Measurements from ENCODE around the gene ASB4.
"Not testable (repeated sequence)": the region's sequence is repeated elsewhere in the genome, so short reads cannot be mapped to it uniquely, and the experiment has no call there.

ASB4 gene

DNA sequence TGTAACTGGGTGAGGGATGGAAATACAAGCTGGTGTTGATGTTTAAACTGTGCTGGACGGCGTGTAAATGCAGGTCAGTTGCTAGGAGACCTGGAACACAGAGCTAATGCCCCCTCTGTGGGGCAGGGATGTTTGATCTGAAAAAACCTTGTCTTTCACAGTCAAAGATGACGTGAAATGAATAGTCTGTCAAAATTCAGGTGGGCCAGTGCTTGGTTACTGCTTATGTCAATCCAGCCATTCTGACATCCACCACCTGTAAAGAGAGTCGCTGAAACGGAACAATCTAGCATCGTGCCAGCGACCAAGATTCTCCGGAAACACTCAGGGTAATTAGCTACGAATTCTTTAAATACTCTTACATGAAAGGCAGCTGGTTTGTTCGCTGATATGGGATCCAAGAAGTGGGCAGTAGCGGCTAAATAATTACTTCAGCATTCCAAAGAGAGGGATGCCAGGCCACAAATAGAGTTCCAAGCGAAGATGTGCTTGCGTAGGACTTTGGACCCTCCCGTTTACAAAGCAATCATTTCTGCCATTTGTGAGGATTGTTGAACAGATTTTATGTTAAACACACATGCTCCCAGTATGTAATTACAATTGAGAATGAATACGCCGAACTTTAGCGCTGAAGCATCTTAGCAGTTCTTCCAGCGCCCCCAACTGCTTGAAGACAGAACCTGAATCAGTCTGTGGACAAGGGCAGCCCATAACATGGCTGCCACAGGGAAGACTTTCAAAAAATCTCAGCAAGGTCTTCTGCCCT is 7.3 kb upstream of the ASB4 start:
- no peak for DNase-seq (ENCODE audit: low read depth in 2 of 2)

DNA sequence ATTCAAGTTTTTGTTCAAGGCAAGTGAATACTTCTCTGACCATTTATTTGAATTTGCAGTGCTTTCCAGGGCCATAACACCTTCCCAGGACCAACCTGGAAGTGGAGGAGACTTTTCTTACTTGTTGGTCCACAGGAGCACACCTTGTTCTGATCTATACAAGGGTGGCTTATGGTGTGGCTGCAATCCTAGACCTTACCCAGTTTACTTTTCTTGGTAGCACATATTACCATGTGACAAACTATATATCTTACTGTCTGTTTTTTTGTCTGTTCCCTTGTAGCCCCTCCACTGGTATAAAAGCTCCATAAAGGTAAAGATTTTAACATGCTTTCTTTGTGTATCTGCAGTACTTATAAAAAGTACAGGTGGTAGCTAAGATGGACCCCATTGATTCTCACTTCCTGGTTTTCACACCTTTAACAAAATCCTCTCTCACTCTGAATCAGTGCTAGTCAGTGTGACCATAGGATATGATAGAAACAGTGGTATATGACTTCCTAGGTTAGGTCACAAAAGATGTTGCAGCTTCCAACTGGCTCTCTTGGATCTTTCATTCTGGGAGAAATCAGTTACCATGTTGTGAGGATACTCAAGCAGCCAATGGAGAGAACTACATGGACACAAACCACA is 5.6 kb upstream of the ASB4 start:
- no peak for DNase-seq (ENCODE audit: low read depth in 2 of 2)

DNA sequence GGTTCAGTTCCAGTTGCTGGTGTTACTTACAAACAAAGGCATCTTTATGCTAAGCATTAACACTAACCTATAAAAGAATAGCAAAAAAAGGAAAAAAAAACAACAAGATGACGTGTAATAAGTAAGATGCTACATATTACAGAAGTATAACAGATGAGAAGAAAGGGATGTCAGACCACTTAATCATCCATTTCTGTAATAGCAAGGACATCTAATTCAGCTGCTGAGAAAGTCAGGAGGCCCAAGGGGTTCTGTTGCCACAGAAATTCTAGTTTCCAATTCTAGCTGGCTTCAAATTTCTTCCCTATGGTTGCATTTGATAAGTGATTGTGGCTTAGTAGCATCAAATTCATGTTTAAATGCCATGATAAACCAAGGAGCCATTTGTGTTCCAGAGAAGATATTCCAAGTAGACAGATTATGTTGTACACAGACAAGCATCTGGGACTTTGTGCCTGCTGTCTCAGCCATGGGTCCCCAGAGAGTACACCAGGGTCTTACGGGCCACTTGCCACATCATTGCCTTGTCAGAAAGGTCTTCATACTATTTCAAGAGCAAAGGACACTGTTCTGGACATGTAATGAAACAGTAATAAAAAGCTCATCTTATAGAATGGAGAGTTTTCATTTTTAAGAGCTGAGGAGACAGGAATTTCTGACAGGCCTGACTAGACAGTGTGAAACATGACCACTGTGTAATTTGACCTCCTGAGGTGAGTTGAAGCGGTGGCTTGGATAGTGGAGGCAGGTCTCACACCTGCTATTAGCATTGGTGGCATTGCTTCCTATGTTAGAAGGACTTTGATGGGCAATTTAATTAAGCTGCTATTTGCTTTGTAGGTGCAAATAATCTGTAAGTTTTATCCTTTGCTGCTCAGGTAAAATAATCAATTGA is 4.2 kb upstream of the ASB4 start:
- no peak for DNase-seq (ENCODE audit: low read depth in 2 of 2)

DNA sequence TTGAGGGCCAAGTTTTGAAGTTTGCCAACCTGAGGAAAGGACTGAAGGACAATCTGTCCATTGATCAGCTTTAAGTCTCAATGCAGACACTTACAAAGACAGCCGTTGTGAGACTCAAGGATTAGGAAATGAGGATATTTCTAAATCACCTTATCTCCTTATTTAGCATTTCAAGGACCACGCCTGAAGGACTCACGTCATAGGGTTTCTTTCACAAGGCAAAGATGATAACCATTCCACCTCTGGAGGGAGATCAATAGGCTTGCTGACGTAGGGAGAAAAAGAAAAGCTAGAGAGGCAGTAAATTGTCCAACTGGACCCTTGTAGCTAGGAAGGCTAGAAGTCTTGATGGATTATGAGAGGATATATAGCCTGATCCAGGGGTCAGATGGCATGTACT is 3.3 kb upstream of the ASB4 start:
- no peak for DNase-seq (ENCODE audit: low read depth in 2 of 2)

DNA sequence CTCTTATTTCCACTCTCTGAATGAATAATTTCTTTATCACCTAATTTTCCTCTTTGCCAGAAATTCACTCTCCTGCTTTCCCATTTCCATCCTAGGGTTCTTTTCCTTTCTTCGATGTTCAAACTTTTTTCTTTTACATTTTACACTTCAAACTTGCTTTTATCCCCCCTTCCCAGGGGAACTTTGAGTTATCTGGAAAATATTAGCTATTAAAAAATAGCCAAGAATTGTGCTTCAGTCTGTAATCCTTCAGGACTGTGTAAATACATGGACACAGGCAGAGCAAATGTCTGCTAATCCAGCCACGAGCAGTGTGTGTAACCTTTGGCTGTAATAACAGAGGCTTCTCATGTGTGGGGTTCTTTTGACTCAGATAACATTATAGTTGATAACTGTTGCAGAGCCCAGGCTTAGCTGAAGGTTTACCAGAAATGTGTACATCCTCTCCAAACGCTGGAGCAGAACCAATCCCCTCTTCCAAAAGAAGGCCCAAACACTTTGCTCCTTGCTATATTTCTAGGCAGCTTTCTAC is 4.6 kb downstream of the ASB4 start:
- no peak for DNase-seq (ENCODE audit: low read depth in 2 of 2)

DNA sequence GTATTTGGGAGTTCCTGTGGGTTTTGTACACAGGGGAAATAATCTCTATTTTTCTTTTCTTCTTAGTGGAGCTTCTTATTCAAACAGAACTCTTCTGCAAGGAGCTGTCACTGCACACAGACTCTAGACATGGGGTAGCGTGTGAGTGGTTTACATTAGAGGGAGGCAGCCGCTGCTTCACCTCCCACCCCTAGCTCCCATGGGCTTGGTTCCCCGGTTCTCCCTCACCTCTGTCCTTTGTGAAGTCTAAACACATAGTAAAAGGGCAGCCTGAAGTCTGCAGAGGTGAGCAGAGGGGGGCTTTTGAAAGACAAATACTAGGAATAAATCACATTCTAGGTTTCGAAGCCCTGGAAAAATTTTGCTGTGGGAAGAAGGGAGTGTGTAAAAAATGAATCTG is 5.5 kb downstream of the ASB4 start:
- no peak for DNase-seq (ENCODE audit: low read depth in 2 of 2)

DNA sequence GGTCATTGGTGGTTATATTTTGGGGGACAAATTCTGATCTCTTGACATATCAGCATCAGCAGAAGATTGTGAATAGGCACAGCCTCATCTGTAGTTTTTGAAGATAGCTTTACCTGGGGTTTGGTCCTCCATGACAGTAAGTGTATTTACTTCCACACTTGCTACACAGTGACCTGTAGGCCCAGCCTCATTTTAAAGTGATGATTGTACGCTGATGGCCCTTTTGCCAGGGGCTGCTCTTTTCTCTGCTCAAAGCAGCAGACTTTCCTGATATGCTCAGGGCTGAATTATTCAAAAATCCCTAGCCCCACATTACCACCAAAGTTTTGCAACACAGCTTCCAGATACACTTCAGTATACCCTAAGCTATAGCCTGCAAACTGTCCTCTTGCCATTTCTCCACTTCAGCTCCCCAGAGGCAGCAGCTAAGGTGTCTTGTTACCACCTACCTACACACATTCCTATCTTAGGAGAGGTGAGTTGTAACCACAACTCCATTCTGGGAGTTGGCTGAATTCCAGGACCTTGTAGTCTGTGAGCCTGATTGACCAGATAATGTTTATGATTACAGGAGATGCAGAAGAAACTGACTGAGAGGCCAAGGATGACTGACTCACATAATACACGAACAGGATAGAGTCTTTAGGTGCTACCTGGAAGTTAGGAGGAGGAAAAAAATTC is 6.0 kb downstream of the ASB4 start:
- no peak for DNase-seq (ENCODE audit: low read depth in 2 of 2)

DNA sequence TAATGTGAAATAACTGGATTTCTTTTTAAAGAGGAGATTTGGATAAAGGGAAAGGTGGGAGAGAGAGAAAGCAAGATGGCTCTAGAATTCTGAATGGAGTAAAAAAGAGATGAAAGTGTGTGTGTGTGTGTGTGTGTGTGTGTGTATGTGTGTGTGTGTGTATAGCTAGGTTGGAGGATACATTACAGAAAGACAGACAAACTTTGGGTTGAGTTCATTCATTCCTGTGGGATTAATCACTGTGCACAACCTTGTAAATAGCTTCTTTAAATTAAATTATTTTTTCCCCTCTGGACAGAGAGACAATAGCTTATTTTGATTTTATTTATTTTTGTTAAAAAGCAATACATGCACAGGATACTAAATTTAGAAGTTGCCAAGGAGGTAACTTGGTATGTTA is 7.5 kb downstream of the ASB4 start:
- DNase-seq (ENCODE audit: low read depth in 2 of 2) = no peak

DNA sequence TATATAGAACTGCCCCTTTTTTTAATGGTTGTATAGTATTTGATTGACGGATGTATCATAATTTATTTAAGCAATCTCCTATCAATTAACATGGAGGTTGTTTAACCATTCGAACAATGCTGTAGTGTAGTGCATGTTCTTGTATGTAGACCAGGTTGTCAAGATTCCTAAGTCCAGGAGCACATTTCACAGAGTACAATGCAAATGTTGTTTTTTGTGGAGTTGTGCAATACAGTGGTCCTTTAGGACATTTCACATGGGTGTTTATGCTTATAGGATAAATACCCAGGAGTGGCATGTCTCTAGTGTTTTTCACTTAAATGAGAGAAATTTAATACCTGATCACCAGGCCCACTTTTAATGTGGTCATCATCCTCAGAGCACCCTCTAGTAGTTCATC is 8.1 kb downstream of the ASB4 start:
- DNase-seq (ENCODE audit: low read depth in 2 of 2) = no peak

DNA sequence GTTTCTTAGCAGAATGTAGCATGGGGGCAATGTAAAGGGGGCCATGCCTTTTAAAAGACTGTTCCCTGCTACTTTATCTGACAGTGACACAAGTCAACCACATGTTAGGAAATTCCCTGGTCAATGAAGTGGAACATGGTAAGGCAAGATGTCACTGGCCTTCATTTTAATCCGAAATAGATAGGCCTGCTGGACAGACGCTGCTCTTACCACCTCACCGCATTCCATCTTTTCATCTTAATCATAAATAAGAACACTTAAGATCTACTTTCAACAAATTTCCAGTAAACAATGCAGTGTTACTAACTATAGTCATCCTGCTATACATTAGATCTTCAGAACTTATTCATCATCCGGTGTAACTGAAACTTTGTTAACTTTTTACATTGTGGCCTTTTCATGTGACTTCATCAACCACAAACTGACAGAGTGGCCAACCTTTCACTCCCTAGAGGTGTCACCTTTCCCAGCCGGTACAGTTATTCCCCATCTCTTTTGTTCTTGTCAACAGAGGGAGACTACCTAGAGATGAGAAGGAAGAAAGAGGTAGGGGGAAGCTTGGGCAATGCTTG is 15.6 kb downstream of the ASB4 start:
- no peak for DNase-seq (ENCODE audit: low read depth in 2 of 2)

DNA sequence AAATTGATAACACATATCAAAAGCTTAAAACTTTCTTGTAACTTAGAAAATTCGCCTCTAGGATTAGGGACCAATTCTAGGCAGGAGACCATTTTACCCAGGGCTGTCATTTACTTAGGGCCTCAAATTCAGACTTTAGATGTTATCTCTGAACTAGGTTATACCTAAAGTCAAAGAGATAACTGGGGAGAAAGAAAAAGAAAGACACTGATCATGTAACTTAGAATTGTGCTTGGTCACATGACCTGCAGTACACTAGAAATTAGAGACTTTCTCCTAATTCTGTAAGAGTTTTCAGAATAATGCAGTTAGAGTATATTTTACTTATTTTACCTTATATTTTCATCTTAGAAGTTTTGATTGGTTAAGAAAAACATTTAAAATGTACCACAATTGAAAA is 16.7 kb downstream of the ASB4 start:
- no peak for DNase-seq (ENCODE audit: low read depth in 2 of 2)

DNA sequence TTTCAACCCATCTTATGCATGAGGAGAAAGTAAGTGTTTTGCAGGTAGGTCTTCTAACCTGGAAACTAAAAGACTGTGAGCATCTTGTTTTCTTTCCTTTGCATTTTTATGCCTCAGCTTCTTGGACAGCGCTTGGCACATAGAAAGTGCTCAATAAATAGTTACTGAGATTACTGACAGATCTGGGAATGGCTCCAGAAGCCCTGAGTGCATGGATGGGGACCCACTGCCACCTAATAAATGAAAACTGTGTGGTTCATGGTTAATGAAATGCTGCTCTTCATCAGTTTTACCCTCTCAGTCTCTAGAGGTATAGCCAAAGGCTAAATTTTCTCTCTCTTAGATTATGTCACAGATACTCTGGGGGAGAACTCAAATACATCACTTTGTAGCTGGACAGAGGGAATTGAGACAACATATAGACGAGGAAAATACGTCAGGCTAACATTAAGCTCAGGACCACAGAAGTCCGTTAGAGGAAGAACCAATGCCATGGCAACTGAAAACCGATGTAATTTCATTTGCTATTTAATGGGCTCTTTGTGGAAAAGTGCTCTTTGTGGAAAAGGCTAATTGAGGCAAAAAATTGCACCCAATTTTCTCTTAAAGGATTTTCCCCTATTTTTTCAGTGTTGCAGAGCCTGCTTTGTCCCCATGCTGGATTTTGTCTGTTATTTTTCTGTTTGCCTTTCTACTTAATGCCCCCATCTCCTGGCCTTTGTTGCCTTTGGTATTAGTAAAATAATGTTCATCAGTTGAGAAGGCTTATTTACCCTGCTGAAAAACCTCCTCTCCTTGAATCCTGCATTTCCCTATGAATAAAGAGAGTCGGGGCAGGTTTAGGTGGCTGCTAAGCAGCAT is 17.8 kb downstream of the ASB4 start:
- DNase-seq (ENCODE audit: low read depth in 2 of 2) = no peak

DNA sequence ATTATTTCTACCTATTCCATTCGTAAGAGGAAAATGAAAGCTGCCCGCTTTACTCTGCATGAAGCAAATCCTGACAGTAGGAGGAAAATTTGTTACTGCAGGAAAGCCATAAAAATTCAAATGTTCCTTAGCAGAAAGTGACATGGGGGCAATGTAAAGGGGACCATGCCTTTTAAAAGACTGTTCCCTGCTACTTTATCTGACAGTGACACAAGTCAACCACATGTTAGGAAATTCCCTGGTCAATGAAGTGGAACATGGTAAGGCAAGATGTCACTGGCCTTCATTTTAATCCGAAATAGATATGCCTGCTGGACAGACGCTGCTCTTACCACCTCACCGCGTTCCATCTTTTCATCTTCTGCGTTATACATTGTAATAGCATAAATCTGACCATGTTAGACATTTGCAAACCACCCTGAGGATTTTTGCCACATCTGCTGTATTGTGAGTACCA is 18.4 kb downstream of the ASB4 start:
- not testable (repeated sequence) for DNase-seq (ENCODE audit: low read depth in 2 of 2)

DNA sequence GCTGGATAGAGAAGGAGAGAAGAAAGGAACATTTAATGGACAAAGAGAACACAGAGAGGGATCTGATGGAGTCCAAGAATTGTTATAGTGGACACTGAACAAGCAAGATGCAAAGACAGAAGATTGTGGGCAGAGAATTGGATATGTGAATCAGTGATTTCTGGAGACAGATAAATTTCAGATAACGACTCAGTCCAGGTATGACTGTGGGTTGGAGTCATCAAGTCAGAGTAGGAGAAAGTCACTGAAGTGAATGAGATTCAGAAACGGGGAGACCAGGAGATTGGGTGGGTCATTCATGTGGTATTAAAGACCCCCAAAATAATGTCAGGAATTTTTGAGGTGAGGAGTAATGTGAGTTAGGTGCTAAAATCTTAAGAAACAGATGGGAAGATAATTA is 23.0 kb downstream of the ASB4 start:
- no peak for DNase-seq (ENCODE audit: low read depth in 2 of 2)

DNA sequence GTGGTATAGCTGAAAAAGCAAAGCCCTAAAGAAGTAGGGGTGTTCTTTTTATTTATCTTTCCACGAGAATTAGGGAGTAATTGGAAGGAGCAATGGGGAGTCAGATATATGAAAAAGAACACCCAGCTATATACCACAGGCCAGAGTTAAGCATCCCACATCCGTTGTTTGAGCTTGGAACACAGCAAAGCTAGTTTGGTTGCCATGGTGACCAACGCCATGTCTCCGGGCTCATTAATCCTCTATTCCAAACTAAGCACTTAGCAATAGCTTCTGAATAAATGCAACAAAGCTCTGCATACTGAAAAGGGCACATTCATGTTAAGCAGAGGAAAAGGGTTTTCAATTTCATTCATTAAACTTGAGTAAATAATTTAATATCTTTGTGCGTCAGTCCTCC is 23.5 kb downstream of the ASB4 start:
- DNase-seq (ENCODE audit: low read depth in 2 of 2) = no peak

DNA sequence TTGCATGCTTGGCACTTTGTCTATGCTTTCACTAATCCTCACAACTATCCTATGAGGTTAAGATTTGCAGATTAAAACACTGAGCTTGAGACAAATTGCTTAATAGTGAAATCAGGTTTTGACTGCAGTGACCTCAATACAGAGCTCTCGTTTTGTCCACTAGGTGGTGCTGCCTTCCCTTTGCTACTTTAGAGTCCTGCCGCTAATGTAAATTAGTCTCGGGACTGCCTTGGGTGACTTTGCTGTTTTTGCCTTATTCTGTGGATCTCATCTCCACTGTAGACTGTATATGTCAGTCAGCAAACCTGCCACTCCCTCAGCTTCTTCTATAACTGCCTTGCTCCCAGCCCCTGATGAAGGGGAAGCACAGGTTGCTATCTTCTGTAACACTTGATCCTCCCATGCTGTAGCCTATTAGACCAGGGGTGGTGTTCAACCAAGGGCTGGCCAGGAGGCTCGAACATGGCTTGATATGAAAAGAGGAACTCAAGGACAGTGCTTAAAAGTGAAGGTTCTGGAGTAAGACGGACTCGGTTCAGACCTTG is 26.0 kb downstream of the ASB4 start:
- peak; percentile 2 to 26 for DNase-seq (ENCODE audit: low read depth in 2 of 2)

DNA sequence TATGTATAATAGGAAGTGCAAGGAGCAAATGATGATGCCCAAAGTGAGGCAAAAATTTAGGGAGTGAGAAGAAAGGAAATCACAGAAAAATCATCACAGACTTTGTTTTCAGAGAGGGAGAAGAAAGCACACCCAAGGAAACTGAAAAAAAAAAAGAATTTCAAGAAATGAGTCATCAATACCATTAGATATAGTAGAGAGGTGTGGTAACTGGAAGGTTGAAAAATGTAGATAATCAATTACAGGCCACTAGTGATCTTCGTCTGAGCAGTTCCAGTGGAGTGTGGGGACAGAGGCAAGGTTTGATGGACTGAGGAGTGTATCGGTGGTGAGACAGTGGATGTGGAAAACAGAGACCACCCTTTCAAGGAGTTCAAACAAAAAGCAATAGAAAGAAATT is 31.7 kb downstream of the ASB4 start:
- DNase-seq (ENCODE audit: low read depth in 2 of 2) = no peak

DNA sequence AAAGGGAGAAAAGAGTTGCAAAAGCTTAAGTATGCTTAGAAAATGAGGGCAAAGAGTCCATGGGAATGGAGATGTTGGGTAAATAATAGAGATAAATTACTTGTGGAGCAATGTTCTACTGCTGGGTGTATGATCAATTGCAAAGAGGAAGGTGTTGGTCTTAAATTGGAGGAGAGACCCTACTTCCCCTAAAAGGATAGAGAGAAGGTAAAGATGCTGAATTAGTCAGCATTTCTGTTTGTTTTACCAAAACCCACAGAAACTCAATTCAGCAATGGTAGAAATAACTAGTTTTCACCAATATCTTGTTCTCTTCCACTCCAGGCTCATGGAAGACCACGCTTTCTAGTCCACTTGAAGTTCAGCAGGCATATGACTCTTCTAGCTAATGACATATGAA is 32.1 kb downstream of the ASB4 start:
- no peak for DNase-seq (ENCODE audit: low read depth in 2 of 2)

DNA sequence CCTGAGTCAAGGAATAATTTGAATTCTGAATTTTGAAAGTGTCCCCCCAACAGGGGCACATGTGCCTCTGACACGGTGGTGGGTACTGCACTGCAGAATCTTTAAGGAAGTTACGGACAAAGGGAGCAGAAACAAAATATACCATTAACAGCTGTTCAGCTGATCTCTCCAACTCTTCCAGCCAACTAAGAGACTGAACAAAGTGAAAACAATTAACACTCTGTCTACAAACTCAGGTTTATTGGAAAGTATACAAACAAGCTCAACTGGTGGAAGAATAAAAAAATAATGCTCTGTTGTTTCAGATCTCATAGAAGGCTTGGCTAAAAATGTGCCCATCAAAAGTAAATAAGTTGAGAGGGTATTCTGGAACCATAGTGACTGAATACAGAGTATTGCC is 34.4 kb downstream of the ASB4 start:
- DNase-seq (ENCODE audit: low read depth in 2 of 2) = no peak

DNA sequence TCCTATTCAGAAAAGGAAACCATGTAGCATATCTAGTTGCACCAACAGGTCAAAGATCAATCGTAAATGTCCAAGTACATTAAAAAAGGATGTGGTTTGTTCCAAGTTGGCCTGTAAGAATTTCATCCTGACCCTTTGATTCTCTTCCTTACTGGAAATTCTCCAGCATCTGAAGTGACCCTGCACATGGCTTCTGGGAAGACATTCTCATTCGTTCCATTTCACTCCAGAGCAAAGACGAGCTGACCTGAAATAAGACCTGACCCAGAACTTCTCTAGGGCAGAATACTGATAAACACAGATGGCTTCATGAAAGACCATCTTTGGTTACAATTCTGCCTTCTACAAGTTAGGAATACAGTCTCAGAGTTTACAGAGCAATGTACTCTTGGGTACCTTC is 39.8 kb downstream of the ASB4 start:
- no peak for DNase-seq (ENCODE audit: low read depth in 2 of 2)

All from stimulated activated CD8-positive, alpha-beta memory T cell treated with anti-CD3 and anti-CD28 coated beads, Interleukin-15, amount 100 ng/mL, for 4 hours (primary cell).